Measurements from ENCODE around the gene KCNC1.

The KCNC1 gene

DNA sequence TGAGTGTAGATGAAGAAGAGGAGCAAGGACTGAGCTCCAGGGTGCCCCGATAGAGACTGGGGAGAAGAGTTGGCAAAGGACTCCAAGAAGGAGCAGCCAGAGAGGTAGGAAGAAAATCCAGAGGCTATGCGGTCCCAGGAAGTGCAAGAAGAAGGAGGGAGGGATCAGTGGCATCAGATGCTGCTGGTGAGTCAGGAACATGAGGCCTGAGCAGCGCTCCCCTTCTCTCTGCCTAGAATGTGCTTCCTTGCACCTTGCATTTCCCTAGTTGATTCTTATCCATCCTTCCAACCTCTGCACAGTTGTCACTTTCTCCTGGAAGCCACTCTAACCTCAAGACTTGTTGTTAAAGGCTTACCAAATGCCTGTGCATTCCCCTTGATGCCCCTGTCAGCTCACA is 21.3 kb downstream of the KCNC1 start:
- no peak for DNase-seq (ENCODE audit: low read depth)

DNA sequence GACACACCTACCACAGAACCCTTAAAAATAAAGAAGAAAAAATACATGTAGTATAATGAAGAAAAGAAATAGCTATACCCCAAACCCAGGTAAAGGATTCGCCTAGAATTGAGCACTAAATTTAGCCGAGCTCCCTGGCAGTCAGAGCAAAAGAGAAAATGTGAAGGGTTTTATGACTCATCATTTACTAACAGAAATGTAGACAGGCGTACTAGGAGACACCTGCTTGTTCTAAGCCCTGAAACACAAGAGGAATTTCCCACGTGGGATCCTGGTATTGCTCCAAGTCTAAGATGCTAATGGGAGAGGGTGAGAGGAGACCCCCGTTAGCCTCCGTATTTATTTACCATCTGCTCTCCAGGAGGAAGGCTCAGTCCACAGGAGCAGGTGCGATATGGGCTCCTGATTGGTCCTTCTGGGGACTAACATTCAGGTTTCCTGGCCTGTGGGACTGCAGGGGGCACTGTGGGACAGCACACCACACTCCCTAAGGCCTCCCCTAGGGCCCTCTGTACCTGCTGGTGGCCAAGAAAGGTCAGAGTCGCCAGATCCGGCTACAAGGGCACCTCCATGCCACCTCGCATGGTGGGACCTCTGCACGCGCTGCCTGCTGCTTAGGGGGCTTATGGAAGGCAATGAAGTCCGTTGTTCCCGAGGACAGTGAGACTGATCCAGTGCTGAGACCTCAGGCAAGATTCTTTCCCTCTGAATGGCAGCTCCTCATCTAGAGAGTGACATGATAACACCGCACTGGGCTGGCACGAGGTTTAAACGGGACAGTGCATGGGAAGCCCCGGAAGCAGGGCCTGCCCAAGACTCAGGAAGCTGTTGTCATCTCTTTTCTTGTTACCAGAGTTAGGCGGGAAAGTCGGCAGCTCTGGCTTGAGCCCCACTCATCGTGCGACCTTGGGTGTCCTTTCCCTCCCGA is 25.8 kb downstream of the KCNC1 start:
- DNase-seq (ENCODE audit: low read depth): no peak

DNA sequence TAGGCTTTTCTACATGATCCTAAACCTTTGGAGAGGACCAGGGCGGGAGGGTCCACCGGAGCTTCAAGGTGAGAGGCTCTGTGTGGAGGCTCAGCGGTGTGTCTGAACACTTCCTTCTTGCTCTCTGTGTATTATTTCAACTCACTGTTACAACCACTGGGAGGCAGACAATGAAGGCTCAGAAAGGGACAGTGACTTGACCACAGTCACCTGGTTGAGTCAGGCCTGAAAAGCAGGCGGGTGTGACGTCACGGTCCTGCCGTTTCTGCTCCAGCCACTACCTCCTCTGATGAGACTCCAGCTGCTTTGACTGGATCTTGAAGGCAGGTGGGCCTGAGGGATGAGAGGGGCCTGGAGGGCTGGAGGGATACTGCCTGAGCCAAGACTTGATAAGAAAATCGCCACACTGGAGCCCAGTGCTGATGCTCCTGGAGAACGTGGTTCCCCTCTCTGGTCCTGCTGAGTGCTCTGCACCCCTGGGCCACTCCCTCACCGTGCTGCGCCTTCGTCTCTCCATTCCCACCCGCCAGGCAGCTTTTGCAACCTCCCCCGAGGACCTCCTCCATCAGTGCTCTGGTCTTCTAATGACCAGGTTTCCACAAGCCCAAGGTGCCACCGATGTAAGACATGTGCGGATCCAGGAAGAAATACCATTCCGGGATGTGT is 27.9 kb downstream of the KCNC1 start:
- DNase-seq (ENCODE audit: low read depth): no peak

DNA sequence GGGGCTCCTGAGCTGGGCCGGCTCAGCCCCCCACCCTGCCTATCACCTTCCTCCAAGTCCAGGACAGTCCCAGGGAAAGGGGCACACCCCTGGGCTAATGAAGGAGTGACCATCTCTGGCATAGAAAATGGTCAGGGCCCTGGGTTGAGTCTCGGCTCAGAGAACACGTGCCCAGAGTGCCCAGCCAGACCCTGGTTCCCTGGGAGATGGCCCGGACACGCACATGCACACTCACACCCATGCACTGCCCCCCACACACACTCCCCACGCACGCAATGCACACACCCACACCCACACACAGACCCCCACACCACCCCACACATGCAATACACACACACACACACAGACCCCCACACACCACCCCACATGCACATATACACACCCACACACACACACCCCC is 28.7 kb downstream of the KCNC1 start:
- DNase-seq (ENCODE audit: low read depth): no peak

DNA sequence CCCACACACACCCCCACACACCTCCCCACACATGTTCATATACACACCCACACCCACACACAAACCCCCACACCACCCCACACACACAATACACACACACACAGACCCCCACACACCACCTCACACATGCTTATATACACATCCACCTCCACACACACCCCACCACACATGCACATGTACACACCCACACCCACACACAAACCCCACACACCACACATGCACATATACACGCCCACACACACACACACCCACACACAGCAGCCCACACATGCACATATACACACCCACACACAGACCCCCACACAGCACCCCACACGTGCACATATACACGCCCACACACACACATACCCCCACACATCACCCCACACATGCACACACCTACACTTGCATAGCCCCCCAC is 29.1 kb downstream of the KCNC1 start:
- no peak for DNase-seq (ENCODE audit: low read depth)

DNA sequence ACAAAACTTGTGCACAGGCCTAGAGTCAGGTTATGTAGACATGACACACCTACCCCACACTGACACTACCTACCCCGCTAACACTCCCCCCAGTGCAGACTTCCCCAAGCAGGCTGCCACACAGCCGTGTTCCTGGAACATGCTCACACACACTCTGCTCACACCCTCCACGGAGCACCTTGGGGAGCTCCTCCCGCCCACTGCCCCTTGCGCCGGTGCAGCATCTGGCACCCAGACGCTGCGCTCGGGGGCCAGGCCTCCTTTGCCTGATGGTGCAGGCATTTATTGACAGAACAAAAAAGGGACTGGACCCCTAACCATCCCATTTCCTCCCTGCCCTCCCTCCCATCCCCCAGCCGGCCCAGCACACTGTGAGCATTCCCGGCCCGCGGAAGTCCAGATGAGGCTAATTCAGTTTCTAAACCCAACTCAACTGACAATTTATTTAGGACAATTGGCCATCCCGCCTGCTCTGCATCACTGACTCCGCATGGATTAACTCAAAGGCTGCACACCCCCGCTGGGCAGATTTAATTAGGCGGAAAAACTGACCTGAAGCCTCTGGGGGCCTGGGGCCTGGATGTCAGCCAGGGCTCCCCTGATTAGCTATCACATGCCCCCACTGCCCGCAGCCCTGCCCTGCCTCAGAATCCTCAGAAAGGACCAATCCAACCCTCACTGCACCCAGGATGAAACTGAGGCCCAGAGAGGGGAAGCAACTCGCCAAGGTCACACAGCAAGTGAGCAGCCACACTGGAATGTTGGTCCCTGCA is 30.1 kb downstream of the KCNC1 start:
- no peak for DNase-seq (ENCODE audit: low read depth)

DNA sequence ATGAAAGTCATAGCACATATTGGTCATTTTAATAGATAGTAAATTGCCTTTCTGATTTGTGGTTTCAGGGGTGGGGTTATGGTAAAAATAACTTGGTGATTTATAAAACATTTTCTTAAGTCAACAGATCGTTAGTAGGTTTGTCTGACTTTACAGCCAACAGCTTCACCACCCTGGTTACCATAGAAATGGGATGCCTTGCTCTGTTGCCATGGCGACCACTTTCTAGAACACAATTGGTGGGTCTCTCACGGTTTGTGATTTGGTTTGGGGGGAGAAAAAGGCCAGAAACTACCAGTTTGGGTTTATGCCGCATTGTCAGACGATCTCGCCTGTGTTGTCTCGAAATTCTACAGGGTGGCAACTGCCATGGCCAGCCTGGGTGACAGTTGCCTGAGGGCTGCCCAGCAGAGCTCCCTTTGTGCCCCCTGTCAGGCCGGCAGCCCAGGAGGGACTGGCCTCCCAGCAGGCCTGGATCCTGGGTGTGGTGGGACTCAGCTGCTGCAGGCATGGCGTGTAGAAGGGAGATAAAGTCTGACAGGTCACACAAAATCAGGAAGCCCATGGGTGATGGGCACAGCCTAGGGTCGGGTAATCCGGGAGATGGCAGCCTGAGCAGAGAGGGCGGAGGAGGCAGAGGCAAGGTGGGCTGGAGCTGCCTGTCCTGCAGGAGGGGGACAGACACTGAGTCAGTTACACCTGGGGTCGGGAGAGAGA is 30.9 kb downstream of the KCNC1 start:
- DNase-seq (ENCODE audit: low read depth): no peak

DNA sequence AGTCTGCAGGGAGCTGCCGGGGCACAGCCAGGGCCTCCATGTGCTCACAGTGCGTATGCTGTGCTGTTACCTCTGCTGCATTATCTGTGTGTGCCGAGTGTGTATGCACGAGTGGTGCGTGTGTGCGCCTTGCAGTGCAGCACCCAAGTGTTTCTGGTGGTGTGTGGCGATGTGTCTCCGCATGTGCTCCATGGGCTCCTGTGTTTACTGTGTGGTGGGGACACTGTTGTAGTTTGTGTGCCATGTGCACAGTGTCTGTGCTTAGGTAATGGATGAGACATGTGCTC is 31.4 kb downstream of the KCNC1 start:
- no peak for DNase-seq (ENCODE audit: low read depth)

DNA sequence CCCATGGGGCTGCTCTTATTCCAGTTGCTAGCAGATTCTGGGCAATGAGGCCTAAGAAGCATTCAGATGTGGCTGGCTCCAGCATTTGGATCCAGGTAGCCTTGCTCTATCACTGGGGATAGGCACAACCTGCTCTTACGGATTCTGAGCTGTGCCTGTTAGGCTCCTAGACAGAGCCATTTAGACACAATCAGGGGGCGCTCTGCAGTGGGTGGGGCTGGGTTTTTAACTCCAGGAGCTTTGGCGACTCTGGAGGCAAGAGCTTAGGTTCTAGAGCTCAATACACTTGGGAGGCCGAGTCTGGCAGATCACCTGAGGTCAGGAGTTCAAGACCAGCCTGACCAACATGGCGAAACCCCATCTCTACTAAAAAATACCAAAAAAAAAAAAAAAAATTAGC is 32.0 kb downstream of the KCNC1 start:
- DNase-seq (ENCODE audit: low read depth): no peak

DNA sequence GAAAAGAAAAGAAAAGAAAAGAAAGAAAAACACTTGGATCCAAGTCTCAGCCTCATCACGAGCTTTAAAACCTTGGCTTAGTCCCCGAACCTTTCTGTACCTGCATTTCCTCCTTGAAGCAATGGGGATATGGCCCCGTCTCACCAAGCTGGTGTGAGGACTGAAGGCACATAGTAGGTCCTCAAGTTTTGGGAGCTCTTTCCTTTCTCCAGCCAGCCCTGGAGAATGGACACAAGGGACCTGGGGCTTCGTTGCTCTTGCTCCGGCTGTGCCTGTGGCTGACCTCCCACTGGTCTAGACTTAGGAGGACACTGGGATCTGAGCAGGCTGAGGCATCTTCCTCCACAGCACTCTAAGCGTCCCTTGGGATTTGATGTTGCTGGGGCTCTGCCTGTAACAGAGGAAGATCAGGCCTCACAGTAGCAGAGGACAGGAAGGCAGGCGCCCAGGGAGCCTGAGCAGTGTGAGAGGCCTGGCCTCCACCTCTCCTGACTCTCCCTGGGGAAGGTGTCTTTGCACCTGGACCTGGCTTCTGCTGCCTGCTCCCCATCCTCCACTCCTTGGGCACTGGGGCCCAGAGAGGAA is 32.8 kb downstream of the KCNC1 start:
- no peak for DNase-seq (ENCODE audit: low read depth)

DNA sequence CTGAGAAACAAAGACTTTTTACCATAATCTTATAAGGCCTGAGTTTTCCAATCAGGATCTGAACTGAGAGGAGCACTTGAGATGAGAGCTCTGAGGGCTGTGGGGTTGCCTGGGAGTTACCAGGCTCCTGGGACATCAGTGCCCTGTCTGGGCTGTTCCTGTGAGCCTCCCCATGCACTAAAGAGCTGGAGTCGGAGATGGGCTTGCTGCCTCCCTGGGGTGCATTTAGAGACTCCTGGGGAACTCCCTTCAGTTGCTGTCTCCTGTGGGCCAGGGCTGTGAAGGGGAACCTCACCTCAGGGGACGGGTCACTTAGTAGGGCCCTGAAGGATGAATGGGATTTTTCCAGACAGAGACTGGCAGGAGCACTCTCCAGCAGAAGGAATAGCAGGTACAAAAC is 33.3 kb downstream of the KCNC1 start:
- DNase-seq (ENCODE audit: low read depth): no peak

DNA sequence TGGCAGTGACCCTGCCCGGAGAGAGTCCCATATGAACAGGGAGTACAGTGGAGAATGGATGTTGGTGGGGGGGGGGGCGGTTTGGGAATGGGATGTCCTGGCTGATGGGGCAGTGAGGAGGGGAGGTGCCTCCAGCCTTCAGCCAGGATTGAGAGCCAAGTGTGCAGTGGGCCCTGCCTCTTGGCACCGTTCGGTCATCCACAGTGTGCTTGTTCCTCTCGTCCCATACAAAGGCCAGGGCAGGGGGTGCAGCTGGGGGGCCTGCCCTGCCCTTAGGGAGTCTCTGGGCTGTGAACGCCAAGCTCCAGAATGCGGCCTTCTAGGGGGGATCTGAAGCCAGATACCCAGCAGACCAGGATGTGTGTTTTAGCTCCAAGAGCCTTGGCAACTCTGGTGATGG is 34.0 kb downstream of the KCNC1 start:
- DNase-seq (ENCODE audit: low read depth): no peak

DNA sequence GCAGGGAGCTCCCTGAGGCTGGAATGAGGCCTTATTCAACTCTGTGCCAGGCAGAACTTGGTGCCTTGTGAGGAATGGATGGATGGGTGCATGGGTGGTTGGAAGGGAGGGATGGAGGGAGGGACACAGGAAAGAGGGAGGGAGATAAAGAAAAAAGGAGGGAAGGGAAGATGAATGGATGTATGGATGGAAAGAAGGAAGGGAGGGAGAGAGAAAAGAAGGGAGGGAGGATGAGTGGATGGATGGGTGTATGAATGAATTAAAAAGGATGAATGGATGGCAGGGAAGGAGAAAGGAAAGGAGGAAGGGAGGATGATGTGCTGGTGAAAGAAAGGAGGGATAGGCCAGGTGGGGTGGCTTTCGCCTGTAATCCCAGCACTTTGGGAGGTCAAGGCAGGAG is 34.6 kb downstream of the KCNC1 start:
- no peak for DNase-seq (ENCODE audit: low read depth)

DNA sequence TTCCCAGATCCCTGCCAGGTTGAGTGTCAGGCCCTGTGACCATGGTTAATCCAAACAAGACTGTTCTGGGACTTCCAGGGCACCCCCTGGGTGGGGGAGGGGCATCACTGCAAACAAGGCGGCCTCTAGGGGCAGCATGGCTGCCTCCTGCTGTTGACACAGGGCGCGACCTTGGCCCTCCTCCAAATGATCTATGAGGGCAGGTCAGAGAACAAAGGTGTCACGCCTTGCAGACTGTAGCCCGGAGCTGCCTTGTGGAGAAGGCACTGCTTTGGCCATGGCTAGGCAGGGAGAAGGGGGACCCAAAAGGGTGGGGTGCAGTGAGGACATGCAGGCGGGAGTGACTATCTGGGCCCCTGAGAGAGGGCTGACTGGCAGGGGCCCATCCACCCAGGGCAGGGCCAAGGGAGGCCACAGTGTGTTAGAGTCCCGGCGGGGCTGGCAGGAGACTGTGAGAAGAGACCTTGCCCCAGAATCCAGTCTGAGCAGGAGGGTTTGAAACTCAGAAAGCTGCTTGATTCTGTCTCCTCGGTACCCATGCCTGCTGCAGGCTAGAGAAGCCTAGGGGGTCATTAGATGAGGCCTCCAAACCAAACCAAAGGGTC is 35.6 kb downstream of the KCNC1 start:
- DNase-seq (ENCODE audit: low read depth): no peak

DNA sequence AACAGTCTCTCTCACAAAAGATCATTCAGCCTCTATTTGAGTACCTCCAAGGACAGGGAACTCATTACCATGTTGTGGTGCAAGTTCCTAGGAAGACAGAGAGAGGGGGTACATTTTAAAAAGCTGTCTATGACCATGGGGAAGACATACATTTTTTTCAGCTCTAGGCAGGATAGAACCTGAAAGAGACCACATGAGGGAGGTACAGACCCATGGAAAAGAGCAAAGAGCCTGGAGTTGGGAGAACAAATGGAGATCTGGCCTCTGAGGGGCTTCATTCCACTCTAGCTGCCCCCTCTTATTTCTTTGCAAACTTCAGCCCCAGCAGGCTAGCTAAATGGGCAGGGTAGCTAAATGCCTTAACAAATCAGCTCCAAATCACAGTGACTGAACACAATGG is 36.3 kb downstream of the KCNC1 start:
- DNase-seq (ENCODE audit: low read depth): peak; percentile 7

DNA sequence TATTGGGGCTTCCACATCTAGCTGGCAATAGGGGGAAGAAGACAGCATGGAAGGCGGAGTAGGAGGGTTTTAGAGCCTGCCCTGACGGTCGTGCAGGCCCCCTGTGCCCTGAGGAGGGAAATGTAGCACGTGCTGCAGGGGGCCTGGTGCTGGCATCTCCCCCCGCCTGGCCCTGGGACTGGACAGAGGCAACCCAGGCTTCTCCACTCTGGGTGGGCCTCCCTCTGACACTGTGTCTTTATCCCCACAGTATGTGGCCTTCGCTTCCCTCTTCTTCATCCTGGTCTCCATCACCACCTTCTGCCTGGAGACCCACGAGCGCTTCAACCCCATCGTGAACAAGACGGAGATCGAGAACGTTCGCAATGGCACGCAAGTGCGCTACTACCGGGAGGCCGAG is 36.8 kb downstream of the KCNC1 start:
- no peak for DNase-seq (ENCODE audit: low read depth)

DNA sequence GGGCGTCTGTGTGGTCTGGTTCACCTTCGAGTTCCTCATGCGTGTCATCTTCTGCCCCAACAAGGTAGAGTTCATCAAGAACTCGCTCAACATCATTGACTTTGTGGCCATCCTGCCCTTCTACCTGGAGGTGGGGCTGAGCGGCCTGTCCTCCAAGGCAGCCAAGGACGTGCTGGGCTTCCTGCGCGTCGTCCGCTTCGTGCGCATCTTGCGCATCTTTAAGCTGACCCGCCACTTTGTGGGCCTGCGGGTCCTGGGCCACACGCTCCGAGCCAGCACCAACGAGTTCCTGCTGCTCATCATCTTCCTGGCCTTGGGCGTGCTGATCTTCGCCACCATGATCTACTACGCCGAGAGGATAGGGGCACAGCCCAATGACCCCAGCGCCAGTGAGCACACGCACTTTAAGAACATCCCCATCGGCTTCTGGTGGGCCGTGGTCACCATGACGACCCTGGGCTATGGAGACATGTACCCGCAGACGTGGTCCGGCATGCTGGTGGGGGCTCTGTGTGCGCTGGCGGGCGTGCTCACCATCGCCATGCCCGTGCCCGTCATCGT is 37.3 kb downstream of the KCNC1 start:
- DNase-seq (ENCODE audit: low read depth): no peak

DNA sequence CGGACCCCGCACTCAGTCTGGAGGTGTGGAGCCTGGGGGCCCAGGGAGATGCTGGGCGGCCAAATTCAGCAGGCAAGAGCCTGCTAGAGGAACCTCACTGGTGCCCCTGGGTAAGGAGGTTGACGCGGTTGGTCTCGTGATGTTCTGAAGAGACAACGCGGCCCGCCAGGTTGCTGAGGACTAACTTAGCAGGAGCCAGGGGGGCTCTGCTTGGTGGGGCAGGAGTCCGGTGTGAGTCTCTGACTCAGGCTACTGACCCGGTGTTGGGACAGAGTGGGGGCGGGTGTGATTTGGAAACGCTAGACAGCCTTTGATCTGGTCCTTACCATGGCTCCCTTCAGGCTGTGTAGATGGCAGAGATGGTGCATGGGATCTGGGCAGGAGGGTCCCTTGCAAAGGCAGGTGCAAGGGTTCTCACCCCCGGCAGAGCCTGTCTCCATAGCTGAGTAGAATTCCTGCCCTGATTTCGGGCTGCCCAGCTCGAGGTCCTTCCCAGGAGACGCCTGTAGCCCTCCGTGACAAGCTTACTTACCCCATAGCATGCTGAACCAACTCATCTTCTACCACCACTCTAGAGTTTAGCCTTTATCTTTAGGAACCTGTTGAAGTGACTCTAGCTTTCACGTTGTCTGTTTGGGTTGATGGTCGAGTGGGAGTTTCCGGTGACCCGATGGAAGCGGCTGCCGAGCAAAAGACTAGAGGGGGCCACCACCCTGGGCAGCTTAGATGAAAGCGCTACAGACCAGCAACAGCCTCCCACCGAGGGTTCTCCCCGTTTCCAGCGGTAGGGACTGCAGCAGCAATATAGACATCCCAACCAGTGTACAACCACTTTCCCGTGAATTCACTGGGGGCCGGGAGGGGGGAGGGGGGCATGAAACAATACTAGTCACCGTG is 38.4 kb downstream of the KCNC1 start:
- DNase-seq (ENCODE audit: low read depth): no peak

DNA sequence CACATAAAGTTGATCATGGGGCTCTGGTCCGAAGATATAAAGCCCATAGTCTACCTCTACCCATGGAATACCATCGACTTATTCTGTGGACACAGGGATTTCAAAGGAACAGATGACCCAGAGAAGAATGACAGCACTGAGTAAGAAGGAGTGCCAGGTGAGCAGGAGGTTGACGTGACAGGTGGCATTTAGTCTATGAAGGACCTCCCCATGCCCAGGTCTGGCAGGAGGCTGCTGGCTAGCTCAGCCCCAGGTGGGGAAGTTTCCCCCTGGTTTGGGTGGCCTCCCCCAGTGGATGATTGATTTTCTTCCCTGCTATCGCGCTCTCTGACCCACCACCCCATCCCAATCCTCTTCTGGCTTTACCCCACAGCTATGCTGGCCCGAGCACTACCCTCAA is 39.1 kb downstream of the KCNC1 start:
- no peak for DNase-seq (ENCODE audit: low read depth)

Measured in stromal cell of bone marrow (primary cell).